H9 (cell line): ENCODE measurements around the gene TPH1. TPM values are rescaled to one million over a fixed set of nuclear protein-coding genes. Genes with fewer than 3 reads are reported as not detected.

Experiments
- DNase-seq: peaks from one replicate; pipeline ENCODE4 v3.0.0-alpha.2; 2017
- H2AFZ ChIP-seq: one replicate; pipeline ENCODE4 v1.6.1; 2013; ENCODE audit warnings: mild to moderate bottlenecking, low read length, control low read depth, moderate library complexity
- H2AK5ac ChIP-seq: 2 replicates; pipeline ENCODE4 v1.6.1; 2013; ENCODE audit warnings: low read length, control low read depth, mixed read lengths; ENCODE audit not compliant: insufficient read length
- H2BK120ac ChIP-seq: one replicate; pipeline ENCODE4 v1.6.1; 2013; ENCODE audit warnings: low read depth, mild to moderate bottlenecking, low read length, control low read depth, inconsistent platforms; ENCODE audit not compliant: poor library complexity, severe bottlenecking
- H2BK12ac ChIP-seq: 2 replicates; pipeline ENCODE4 v1.6.1; 2013; ENCODE audit warnings: low read length, control low read depth, mixed read lengths, low read depth; ENCODE audit not compliant: insufficient read length
- H2BK15ac ChIP-seq: 2 replicates; pipeline ENCODE4 v1.6.1; 2013; ENCODE audit warnings: low read depth, low read length, control low read depth
- H2BK20ac ChIP-seq: one replicate; pipeline ENCODE4 v1.6.1; 2013; ENCODE audit warnings: low read depth, mild to moderate bottlenecking, low read length, control low read depth, inconsistent platforms; ENCODE audit not compliant: poor library complexity, severe bottlenecking
- H2BK5ac ChIP-seq: 2 replicates; pipeline ENCODE4 v1.6.1; 2013; ENCODE audit warnings: low read length, control low read depth, mixed read lengths; ENCODE audit not compliant: insufficient read length
- H3K14ac ChIP-seq: 2 replicates; pipeline ENCODE4 v1.6.1; 2013; ENCODE audit warnings: low read length, control low read depth; ENCODE audit not compliant: insufficient read depth
- H3K18ac ChIP-seq: 2 replicates; pipeline ENCODE4 v1.6.1; 2013; ENCODE audit warnings: low read depth, mild to moderate bottlenecking, mixed read lengths, low read length, control low read depth; ENCODE audit not compliant: insufficient read length
- H3K23ac ChIP-seq: 2 replicates; pipeline ENCODE4 v1.6.1; 2013; ENCODE audit warnings: low read length, control low read depth, mixed read lengths, low read depth; ENCODE audit not compliant: insufficient read length
- H3K23me2 ChIP-seq: 2 replicates; pipeline ENCODE4 v1.6.1; 2013; ENCODE audit warnings: low read depth, mild to moderate bottlenecking, mixed read lengths, low read length, control low read depth; ENCODE audit not compliant: insufficient read length, poor library complexity, severe bottlenecking
- H3K27ac ChIP-seq: 2 replicates; pipeline ENCODE4 v1.5.1; 2013; ENCODE audit warnings: low read length, control low read depth, mixed read lengths, low read depth; ENCODE audit not compliant: insufficient read length
- H3K27me3 ChIP-seq: 2 replicates; pipeline ENCODE4 v1.6.1; 2013; ENCODE audit warnings: low read length, control low read depth, inconsistent platforms; ENCODE audit not compliant: insufficient read depth
- H3K4ac ChIP-seq: 2 replicates; pipeline ENCODE4 v1.6.1; 2013; ENCODE audit warnings: low read depth, mild to moderate bottlenecking, control low read depth, inconsistent platforms, low read length, moderate library complexity
- H3K4me1 ChIP-seq: 2 replicates; pipeline ENCODE4 v1.6.1; 2013; ENCODE audit warnings: low read length, control low read depth, inconsistent platforms; ENCODE audit not compliant: insufficient read depth
- H3K4me2 ChIP-seq: 2 replicates; pipeline ENCODE4 v1.6.1; 2013; ENCODE audit warnings: low read length, control low read depth, mixed read lengths; ENCODE audit not compliant: insufficient read length, insufficient read depth
- H3K56ac ChIP-seq: 2 replicates; pipeline ENCODE4 v1.6.1; 2013; ENCODE audit warnings: low read depth, mild to moderate bottlenecking, mixed read lengths, low read length, control low read depth; ENCODE audit not compliant: insufficient read length
- H3K79me1 ChIP-seq: 2 replicates; pipeline ENCODE4 v1.6.1; 2013; ENCODE audit warnings: low read depth, mild to moderate bottlenecking, moderate library complexity, low read length, control low read depth, inconsistent platforms; ENCODE audit not compliant: insufficient read depth, poor library complexity, severe bottlenecking
- H3K79me2 ChIP-seq: 2 replicates; pipeline ENCODE4 v1.6.1; 2013; ENCODE audit warnings: low read length, control low read depth, inconsistent platforms; ENCODE audit not compliant: insufficient read depth
- H3K9ac ChIP-seq: 2 replicates; pipeline ENCODE4 v1.6.1; 2013; ENCODE audit warnings: low read length, control low read depth, mixed read lengths; ENCODE audit not compliant: insufficient read length; ENCODE audit errors: extremely low read depth
- H3K9me3 ChIP-seq: one replicate; pipeline ENCODE4 v1.6.1; 2013; ENCODE audit warnings: low read depth, low read length, inconsistent platforms; ENCODE audit not compliant: control insufficient read depth
- H3T11ph ChIP-seq: one replicate; pipeline ENCODE4 v1.6.1; 2013; ENCODE audit warnings: mild to moderate bottlenecking, low read length, control low read depth, inconsistent platforms
- H4K20me1 ChIP-seq: one replicate; pipeline ENCODE4 v1.6.1; 2013; ENCODE audit not compliant: control insufficient read depth, insufficient read length, insufficient read depth
- H4K5ac ChIP-seq: 2 replicates; pipeline ENCODE4 v1.6.1; 2013; ENCODE audit warnings: low read depth, mild to moderate bottlenecking, mixed read lengths, low read length, control low read depth; ENCODE audit not compliant: insufficient read length
- H4K8ac ChIP-seq: replicated peaks from 2 replicates; pipeline ENCODE4 v1.6.1; 2013; ENCODE audit warnings: low read length, control low read depth, mixed read lengths, low read depth; ENCODE audit not compliant: insufficient read length
- H4K91ac ChIP-seq: 2 replicates; pipeline ENCODE4 v1.6.1; 2013; ENCODE audit warnings: low read depth, mild to moderate bottlenecking, moderate library complexity, mixed read lengths, low read length, control low read depth; ENCODE audit not compliant: insufficient read length
- H3K27ac Mint-ChIP-seq, 3 experiments: 2 replicates in 2 of 3; 3 replicates in 1 of 3; pipeline ENCODE4 v1.8.0; 2020 to 2021; ENCODE audit warnings: mixed read lengths in 3 of 3, mild to moderate bottlenecking in 1 of 3, moderate library complexity in 1 of 3
- H3K27me3 Mint-ChIP-seq: 2 replicates; pipeline ENCODE4 v1.8.0; 2021; ENCODE audit warnings: low read depth, mild to moderate bottlenecking, moderate library complexity, mixed read lengths
- H3K36me3 Mint-ChIP-seq, 3 experiments: 2 replicates in 2 of 3; 3 replicates in 1 of 3; pipeline ENCODE4 v1.8.0; 2020 to 2021; ENCODE audit warnings: low read depth in 3 of 3, mixed read lengths in 3 of 3; ENCODE audit not compliant: insufficient read depth in 1 of 3
- H3K4me1 Mint-ChIP-seq, 2 experiments: 2 replicates each; pipeline ENCODE4 v1.8.0; 2020; ENCODE audit warnings: mixed read lengths in 2 of 2
- H3K4me3 Mint-ChIP-seq, 2 experiments: 2 replicates in 1 of 2; 3 replicates in 1 of 2; pipeline ENCODE4 v1.8.0; 2020 to 2021; ENCODE audit warnings: mild to moderate bottlenecking in 2 of 2, mixed read lengths in 2 of 2, moderate library complexity in 1 of 2
- H3K9me3 Mint-ChIP-seq, 2 experiments: 2 replicates in 1 of 2; 3 replicates in 1 of 2; pipeline ENCODE4 v1.8.0; 2020; ENCODE audit warnings: mild to moderate bottlenecking in 2 of 2, mixed read lengths in 2 of 2, moderate library complexity in 1 of 2
- WGBS: extraction: QIAGEN DNeasy Blood & Tissue Kit; methylation state at CpG from one replicate; pipeline ENCODE4 v1.1.7; 2013; ENCODE audit warnings: missing lambda C conversion rate, low lambda C conversion rate, mixed read lengths; ENCODE audit not compliant: insufficient read length; ENCODE audit errors: extremely low coverage; 5-methylcytosine and 5-hydroxymethylcytosine counted together
- total RNA-seq: library from RNA; stranded (reverse); gene quantifications from 2 replicates; pipeline ENCODE4 v1.2.1, GENCODE V29; 2021
- TF ChIP-seq, protein P1 (sequence below): fragments of 200-600 bp; sonication (generic); conservative IDR thresholded peaks from 3 replicates; pipeline ENCODE4 v1.8.0; 2021; ENCODE audit warnings: antibody characterized with exemption, mild to moderate bottlenecking

The TPH1 gene
- total RNA-seq, 1 experiment from 2014 or later, result 0.17 TPM

GRCh38 chr11:18056561-18057181 is 10.6 kb upstream of the TPH1 start:
- Histone ChIP-seq H2BK12ac (no peak overlapping the region), H3K4me1 (no peaks in the 10 kb centered on the region), H4K5ac (no peak overlapping the region), H3K27ac (no peak overlapping the region), H3K27me3 (no peaks in the 10 kb centered on the region), H2BK15ac (no peak overlapping the region), H3K14ac (no peak overlapping the region), H3T11ph (no peak overlapping the region), H2BK20ac (no peak overlapping the region), H3K23ac (no peak overlapping the region), H3K23me2 (no peaks in the 10 kb centered on the region), H3K9me3 (no peaks in the 10 kb centered on the region), H4K91ac (no peak overlapping the region), H3K79me2 (no peaks in the 10 kb centered on the region), H3K4ac (no peak overlapping the region), H2BK120ac (no peak overlapping the region), H3K79me1 (no peaks in the 10 kb centered on the region), H2AFZ (no peak overlapping the region), H4K20me1 (no peaks in the 10 kb centered on the region), H3K9ac (no peak overlapping the region), H2AK5ac (no peak overlapping the region), H3K4me2 (no peak overlapping the region), H4K8ac (no peak overlapping the region), H2BK5ac (no peak overlapping the region), H3K18ac (no peak overlapping the region), H3K56ac (no peak overlapping the region)
- no peaks in the 10 kb centered on the region for H3K36me3 Mint-ChIP-seq
- H3K9me3 Mint-ChIP-seq, result no peaks in the 10 kb centered on the region
- no peak overlapping the region for H3K4me3 Mint-ChIP-seq
- TF ChIP-seq, protein P1, sequence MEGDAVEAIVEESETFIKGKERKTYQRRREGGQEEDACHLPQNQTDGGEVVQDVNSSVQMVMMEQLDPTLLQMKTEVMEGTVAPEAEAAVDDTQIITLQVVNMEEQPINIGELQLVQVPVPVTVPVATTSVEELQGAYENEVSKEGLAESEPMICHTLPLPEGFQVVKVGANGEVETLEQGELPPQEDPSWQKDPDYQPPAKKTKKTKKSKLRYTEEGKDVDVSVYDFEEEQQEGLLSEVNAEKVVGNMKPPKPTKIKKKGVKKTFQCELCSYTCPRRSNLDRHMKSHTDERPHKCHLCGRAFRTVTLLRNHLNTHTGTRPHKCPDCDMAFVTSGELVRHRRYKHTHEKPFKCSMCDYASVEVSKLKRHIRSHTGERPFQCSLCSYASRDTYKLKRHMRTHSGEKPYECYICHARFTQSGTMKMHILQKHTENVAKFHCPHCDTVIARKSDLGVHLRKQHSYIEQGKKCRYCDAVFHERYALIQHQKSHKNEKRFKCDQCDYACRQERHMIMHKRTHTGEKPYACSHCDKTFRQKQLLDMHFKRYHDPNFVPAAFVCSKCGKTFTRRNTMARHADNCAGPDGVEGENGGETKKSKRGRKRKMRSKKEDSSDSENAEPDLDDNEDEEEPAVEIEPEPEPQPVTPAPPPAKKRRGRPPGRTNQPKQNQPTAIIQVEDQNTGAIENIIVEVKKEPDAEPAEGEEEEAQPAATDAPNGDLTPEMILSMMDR, result no peak
- no CpG with 5 or more reads among the region's 1 CpG for WGBS
- no peak overlapping the region for H3K27ac Mint-ChIP-seq
- no peak for DNase-seq
- H3K4me1 Mint-ChIP-seq, result no peaks in the 10 kb centered on the region
- H3K27me3 Mint-ChIP-seq, result peaks cover 3% of the 10 kb centered on the region; the same call in 1 of the 2 replicates
